ENCODE measurements around the gene SESN2. TPM values are rescaled to one million over a fixed set of nuclear protein-coding genes. Genes with fewer than 3 reads are reported as not detected.

The SESN2 gene
- total and polyA plus RNA-seq, 2 donors from 2014 or later = 19.4 to 22.7 TPM

- Histone ChIP-seq H3K4me3 (ENCODE audit: low read length in 3 of 3) (no peak overlapping the region), H3K9me3 (ENCODE audit: control insufficient read depth in 2 of 3, insufficient read depth in 1 of 3, low read length in 3 of 3) (no peaks in the 10 kb centered on the region), H3K27me3 (ENCODE audit: control insufficient read depth, insufficient read depth, low read length) (no peaks in the 10 kb centered on the region), H3K9ac (ENCODE audit: low read length in 3 of 3) (no peak overlapping the region), H3K4me1 (ENCODE audit: control insufficient read depth in 2 of 3, insufficient read depth in 2 of 3, low read depth in 1 of 3, low read length in 3 of 3) (peaks cover 0 to 5% (median 3%) of the 10 kb centered on the region in 3 donors), H3K27ac (ENCODE audit: low read depth in 2 of 2, low read length in 2 of 2) (peak overlapping the region in 1 of 2 donors; percentile 43), H3K36me3 (ENCODE audit: control insufficient read depth in 2 of 3, insufficient read depth in 3 of 3, low read length in 3 of 3) (peaks cover 0 to 43% (median 15%) of the 10 kb centered on the region in 3 donors)
- intact Hi-C loops (cut with DNase I) = no loop called here
- FAIRE-seq (no peak), DNase-seq (peak in 1 of 5 donors; percentile 64)
- no peak for TF ChIP-seq CTCF (IDR thresholded peaks at IDR 0.05; ENCODE audit: borderline replicate concordance, extremely low read depth, insufficient read depth)
These were observed 21.2 kb downstream of the SESN2 start for GRCh38 chr1:28280501-28280900.

GRCh38 chr1:28280977-28281381 is 21.7 kb downstream of the SESN2 start:
- no peak for TF ChIP-seq CTCF (IDR thresholded peaks at IDR 0.05; ENCODE audit: borderline replicate concordance, extremely low read depth, insufficient read depth)
- Histone ChIP-seq H3K27me3 (ENCODE audit: control insufficient read depth, insufficient read depth, low read length) (no peaks in the 10 kb centered on the region), H3K9ac (ENCODE audit: low read length in 3 of 3) (no peak overlapping the region), H3K27ac (ENCODE audit: low read depth in 2 of 2, low read length in 2 of 2) (peak overlapping the region; percentile 26 to 43), H3K9me3 (ENCODE audit: control insufficient read depth in 2 of 3, insufficient read depth in 1 of 3, low read length in 3 of 3) (no peaks in the 10 kb centered on the region), H3K4me3 (ENCODE audit: low read length in 3 of 3) (no peak overlapping the region), H3K4me1 (ENCODE audit: control insufficient read depth in 2 of 3, insufficient read depth in 2 of 3, low read depth in 1 of 3, low read length in 3 of 3) (peaks cover 0 to 5% (median 3%) of the 10 kb centered on the region in 3 donors), H3K36me3 (ENCODE audit: control insufficient read depth in 2 of 3, insufficient read depth in 3 of 3, low read length in 3 of 3) (peaks cover 0 to 43% (median 15%) of the 10 kb centered on the region in 3 donors)
- no peak for FAIRE-seq
- intact Hi-C loops (cut with DNase I) = no loop called here
- DNase-seq = peak in 1 of 5 donors; percentile 71

- H3K4me3 ChIP-seq (ENCODE audit: low read length in 3 of 3) = no peak overlapping the region
- H3K36me3 ChIP-seq (ENCODE audit: control insufficient read depth in 2 of 3, insufficient read depth in 3 of 3, low read length in 3 of 3) = peaks cover 0 to 43% (median 15%) of the 10 kb centered on the region in 3 donors
- no peak overlapping the region for H3K9ac ChIP-seq (ENCODE audit: low read length in 3 of 3)
- DNase-seq = peak in 1 of 5 donors; percentile 25
- TF ChIP-seq CTCF (IDR thresholded peaks at IDR 0.05; ENCODE audit: borderline replicate concordance, extremely low read depth, insufficient read depth) = no peak
- no peak for FAIRE-seq
- no peaks in the 10 kb centered on the region for H3K27me3 ChIP-seq (ENCODE audit: control insufficient read depth, insufficient read depth, low read length)
- no peaks in the 10 kb centered on the region for H3K9me3 ChIP-seq (ENCODE audit: control insufficient read depth in 2 of 3, insufficient read depth in 1 of 3, low read length in 3 of 3)
- peak overlapping the region in 1 of 2 donors; percentile 22 for H3K27ac ChIP-seq (ENCODE audit: low read depth in 2 of 2, low read length in 2 of 2)
- intact Hi-C loops (cut with DNase I) = no loop called here
- peaks cover 0 to 5% (median 3%) of the 10 kb centered on the region in 3 donors for H3K4me1 ChIP-seq (ENCODE audit: control insufficient read depth in 2 of 3, insufficient read depth in 2 of 3, low read depth in 1 of 3, low read length in 3 of 3)
These were observed 22.5 kb downstream of the SESN2 start for GRCh38 chr1:28281608-28282425.
